Activated CD4-positive, alpha-beta T cell treated with anti-CD3 and anti-CD28 coated beads for 36 hours (primary cell): ENCODE results near the gene ACADS. TPM values are rescaled to one million over a fixed set of nuclear protein-coding genes. Genes with fewer than 3 reads are reported as not detected.

Experiments
- ATAC-seq: fragments of 200-7000 bp; cut with Tn5 transposase; one replicate; pipeline ENCODE4 v1.10.0; 2021; ENCODE audit warnings: mild to moderate bottlenecking, moderate library complexity
- CTCF ChIA-PET: fragments of 350-600 bp; sonication (Branson Sonifier 250); formaldehyde crosslinking; loops from one replicate; lab custom pipeline; 2021; ENCODE audit warnings: antibody characterized with exemption; lab: Charles Lee
- POLR2A ChIA-PET: fragments of 350-600 bp; sonication (Branson Sonifier 250); formaldehyde crosslinking; loops from one replicate; lab custom pipeline; 2021; ENCODE audit warnings: antibody characterized with exemption, inconsistent platforms; lab: Charles Lee
- DNase-seq: peaks from one replicate; pipeline ENCODE4 v3.0.0-alpha.2; 2020
- H3K27ac Mint-ChIP-seq: one replicate; pipeline ENCODE4 v1.8.0; 2021; ENCODE audit warnings: mixed read lengths
- H3K27me3 Mint-ChIP-seq: one replicate; pipeline ENCODE4 v1.8.0; 2021; ENCODE audit warnings: mixed read lengths
- H3K36me3 Mint-ChIP-seq: one replicate; pipeline ENCODE4 v1.8.0; 2021; ENCODE audit warnings: low read depth, mixed read lengths
- H3K4me1 Mint-ChIP-seq: one replicate; pipeline ENCODE4 v1.8.0; 2021; ENCODE audit warnings: mixed read lengths
- H3K4me3 Mint-ChIP-seq: one replicate; pipeline ENCODE4 v1.8.0; 2021; ENCODE audit warnings: mild to moderate bottlenecking, moderate library complexity, mixed read lengths
- H3K9me3 Mint-ChIP-seq: one replicate; pipeline ENCODE4 v1.8.0; 2021; ENCODE audit warnings: low read depth, mixed read lengths
- intact Hi-C, 2 experiments: fragments of 100-400 bp; cut with DNase I in 1 of 2; cut with micrococcal nuclease in 1 of 2; formaldehyde crosslinking; loops; one replicate each; pipeline versions ENCODE4 v1.14.2 to v1.15.1; 2022 to 2024; cut with DNase I, micrococcal nuclease
- total RNA-seq, 2 experiments: library from RNA; stranded (reverse); gene quantifications; one replicate each; pipeline ENCODE4 v1.2.3, GENCODE V29; 2021

The ACADS gene
- total RNA-seq, 2 experiments from 2014 or later = 10.1 to 17.4 TPM

- peaks cover 9% of the 10 kb centered on the region for H3K4me1 Mint-ChIP-seq
- H3K27me3 Mint-ChIP-seq = no peaks in the 10 kb centered on the region
- no peak overlapping the region for H3K4me3 Mint-ChIP-seq
- intact Hi-C loops = no loop called here
- CTCF ChIA-PET = no interaction called here
- ATAC-seq (no peak), DNase-seq (no peak)
- no peak overlapping the region for H3K27ac Mint-ChIP-seq
- no peaks in the 10 kb centered on the region for H3K36me3 Mint-ChIP-seq
- POLR2A ChIA-PET = no interaction called here
- peaks cover 5% of the 10 kb centered on the region for H3K9me3 Mint-ChIP-seq
Observed at GRCh38 chr12:120755269-120755668, 29.6 kb downstream of the ACADS start.

GRCh38 chr12:120757226-120757742, 31.7 kb downstream of the ACADS start:
- DNase-seq (no peak), ATAC-seq (no peak)
- POLR2A ChIA-PET = interaction anchor here (0.6 kb wide), 1 partner anchor 131 kb away, joined by 3 read pairs; no protein-coding TSS in a partner anchor
- H3K27me3 Mint-ChIP-seq = no peaks in the 10 kb centered on the region
- H3K27ac Mint-ChIP-seq = no peak overlapping the region
- CTCF ChIA-PET = no interaction called here
- H3K36me3 Mint-ChIP-seq = peaks cover 4% of the 10 kb centered on the region
- intact Hi-C loops = no loop called here
- peaks cover 21% of the 10 kb centered on the region for H3K4me1 Mint-ChIP-seq
- peaks cover 5% of the 10 kb centered on the region for H3K9me3 Mint-ChIP-seq
- no peak overlapping the region for H3K4me3 Mint-ChIP-seq

GRCh38 chr12:120757949-120758348, 32.3 kb downstream of the ACADS start:
- Mint-ChIP-seq H3K27me3 (no peaks in the 10 kb centered on the region), H3K4me1 (peaks cover 22% of the 10 kb centered on the region), H3K9me3 (peaks cover 5% of the 10 kb centered on the region), H3K4me3 (no peak overlapping the region), H3K36me3 (peaks cover 7% of the 10 kb centered on the region), H3K27ac (no peak overlapping the region)
- ATAC-seq = no peak
- ChIA-PET CTCF (no interaction called here), POLR2A (interaction anchor here (0.7 kb wide), 1 partner anchor 179 kb away, joined by 6 read pairs; no protein-coding TSS in a partner anchor)
- intact Hi-C loops = no loop called here
- no peak for DNase-seq

DNA sequence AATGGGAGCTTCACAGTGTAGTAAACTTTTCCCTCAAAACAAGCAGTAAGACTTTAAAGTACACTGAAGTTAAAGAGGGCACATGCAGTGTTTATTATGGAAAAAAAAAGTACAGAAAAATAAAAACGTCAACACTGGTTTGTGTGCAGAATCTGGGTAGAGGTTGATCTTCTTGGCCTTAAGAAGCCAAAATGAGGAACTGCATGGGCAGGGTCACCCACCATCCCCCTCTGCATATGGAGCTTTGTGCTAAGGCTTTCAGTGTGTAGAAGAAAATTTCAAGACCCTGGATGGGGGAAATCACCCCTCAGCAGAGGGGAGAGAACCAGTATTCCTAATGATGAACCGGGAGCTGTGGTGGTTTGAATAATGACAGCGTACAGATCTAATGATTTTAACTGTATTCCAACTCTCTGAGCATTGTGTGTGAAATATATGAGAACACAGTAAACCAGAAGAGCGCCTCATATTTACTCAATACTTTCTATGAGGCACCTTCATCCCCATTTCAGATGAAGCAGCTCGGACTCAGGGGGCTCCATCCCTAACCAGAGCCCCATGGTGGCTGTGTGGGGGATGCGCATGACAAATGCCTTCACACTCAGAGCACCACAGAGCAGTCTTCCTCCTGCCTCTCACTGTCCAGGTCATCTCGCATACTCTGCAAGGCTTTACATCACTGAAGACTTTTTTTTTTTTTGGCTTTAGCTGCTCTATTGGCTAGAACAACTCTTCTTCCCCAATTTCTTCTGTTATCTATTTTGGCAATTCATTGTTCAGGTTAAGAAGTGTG, 33.4 kb downstream of the ACADS start:
- H3K4me3 Mint-ChIP-seq = no peak overlapping the region
- peaks cover 19% of the 10 kb centered on the region for H3K4me1 Mint-ChIP-seq
- no peak for ATAC-seq
- ChIA-PET CTCF (interaction anchor here (0.8 to 2.2 kb wide), 3 partner anchors 71 to 213 kb away, joined by 3 to 5 read pairs (median 3); no protein-coding TSS in a partner anchor), POLR2A (interaction anchor here (0.7 kb wide), 1 partner anchor 180 kb away, joined by 6 read pairs; no protein-coding TSS in a partner anchor)
- no peaks in the 10 kb centered on the region for H3K27me3 Mint-ChIP-seq
- no peak for DNase-seq
- H3K27ac Mint-ChIP-seq = no peak overlapping the region
- intact Hi-C loops = no loop called here
- peaks cover 8% of the 10 kb centered on the region for H3K36me3 Mint-ChIP-seq
- peaks cover 5% of the 10 kb centered on the region for H3K9me3 Mint-ChIP-seq

DNA sequence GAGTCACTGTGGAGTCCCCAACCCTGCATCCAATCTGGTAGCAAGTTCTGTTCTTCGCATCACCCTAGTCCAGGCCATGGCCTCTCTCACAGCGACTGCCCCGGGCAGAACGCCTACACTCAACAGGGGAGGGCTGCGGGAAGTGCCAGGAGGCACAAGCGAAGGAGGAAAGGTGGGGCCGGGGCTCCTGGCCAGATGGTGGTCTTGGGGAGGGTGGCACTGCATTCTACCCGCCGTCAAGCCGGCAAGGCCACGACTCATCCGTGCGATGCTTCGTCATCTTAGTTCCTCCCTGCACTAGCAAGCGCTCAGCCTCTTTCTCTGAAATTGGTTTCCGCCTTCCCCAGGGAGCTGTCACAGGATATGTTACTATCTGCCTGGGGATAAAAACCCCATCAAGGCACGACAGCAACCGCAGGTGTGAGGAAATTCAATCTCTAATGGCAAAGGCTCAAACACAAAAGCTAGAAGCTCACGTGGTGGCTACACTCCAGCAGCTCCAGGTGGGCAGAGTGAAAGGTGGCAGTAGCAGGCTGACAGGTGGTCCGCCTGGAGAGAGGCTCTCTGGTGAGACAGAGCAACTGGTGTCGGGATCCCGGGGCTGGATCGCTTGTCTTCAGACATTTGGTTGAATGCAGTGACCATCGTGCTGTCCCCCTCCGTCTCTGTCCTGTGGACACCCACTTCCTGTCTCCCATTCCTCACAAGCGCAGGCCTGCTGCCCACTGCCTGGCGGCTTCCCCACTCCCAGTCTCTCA, 34.1 kb downstream of the ACADS start:
- ATAC-seq (no peak), DNase-seq (no peak)
- peaks cover 19% of the 10 kb centered on the region for H3K4me1 Mint-ChIP-seq
- H3K27me3 Mint-ChIP-seq = no peaks in the 10 kb centered on the region
- POLR2A ChIA-PET = no interaction called here
- H3K36me3 Mint-ChIP-seq = peaks cover 14% of the 10 kb centered on the region
- peak overlapping the region; percentile 63 for H3K27ac Mint-ChIP-seq
- H3K9me3 Mint-ChIP-seq = peaks cover 5% of the 10 kb centered on the region
- no peak overlapping the region for H3K4me3 Mint-ChIP-seq
- CTCF ChIA-PET = interaction anchor here (0.8 to 2.2 kb wide), 3 partner anchors 72 to 212 kb away, joined by 3 to 5 read pairs (median 3); no protein-coding TSS in a partner anchor
- intact Hi-C loops = no loop called here

GRCh38 chr12:120760349-120761254, 35.0 kb downstream of the ACADS start:
- ChIA-PET CTCF (interaction anchor here (2.2 kb wide), 1 partner anchor 199 kb away, joined by 5 read pairs; no protein-coding TSS in a partner anchor), POLR2A (no interaction called here)
- Mint-ChIP-seq H3K4me1 (peaks cover 19% of the 10 kb centered on the region), H3K27me3 (no peaks in the 10 kb centered on the region), H3K9me3 (no peaks in the 10 kb centered on the region), H3K4me3 (no peak overlapping the region), H3K27ac (peak overlapping the region; percentile 76), H3K36me3 (peaks cover 14% of the 10 kb centered on the region)
- peak; percentile 59 for ATAC-seq
- DNase-seq = peak; percentile 44
- intact Hi-C loops = no loop called here

- DNase-seq = no peak
- Mint-ChIP-seq H3K4me3 (no peak overlapping the region), H3K27me3 (no peaks in the 10 kb centered on the region), H3K27ac (no peak overlapping the region), H3K36me3 (peaks cover 20% of the 10 kb centered on the region), H3K4me1 (peaks cover 19% of the 10 kb centered on the region), H3K9me3 (no peaks in the 10 kb centered on the region)
- ATAC-seq = no peak
- intact Hi-C loops = no loop called here
- ChIA-PET CTCF (interaction anchor here (1.2 to 1.6 kb wide), 2 partner anchors 11 to 90 kb away, joined by 5 read pairs; no protein-coding TSS in a partner anchor), POLR2A (interaction anchor here (0.6 kb wide), 1 partner anchor 73 kb away, joined by 3 read pairs; no protein-coding TSS in a partner anchor)
Observed at GRCh38 chr12:120761519-120761934, 35.9 kb downstream of the ACADS start.

DNA sequence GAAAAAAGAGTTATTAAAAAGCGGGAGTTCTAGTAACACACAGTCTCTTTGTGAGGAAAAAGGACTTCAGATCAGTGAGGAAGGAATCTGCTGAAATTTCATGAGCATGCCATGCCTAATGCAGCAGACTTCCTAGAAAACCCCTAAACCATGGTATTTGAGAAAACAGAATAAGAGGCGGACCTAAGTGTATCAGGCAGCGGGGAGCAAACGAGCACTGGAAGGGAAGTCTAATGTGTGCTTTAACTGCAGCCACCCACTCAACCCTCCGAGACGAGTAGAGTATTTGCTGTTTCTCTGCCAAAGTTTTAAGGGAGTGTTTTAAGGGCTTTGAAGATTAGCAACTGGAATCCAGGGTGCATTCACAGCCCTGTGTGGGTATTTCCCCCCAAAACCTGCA, 36.5 kb downstream of the ACADS start:
- ChIA-PET CTCF (interaction anchor here (1.2 to 1.6 kb wide), 2 partner anchors 11 to 89 kb away, joined by 5 read pairs; no protein-coding TSS in a partner anchor), POLR2A (interaction anchor here (0.6 kb wide), 1 partner anchor 73 kb away, joined by 3 read pairs; no protein-coding TSS in a partner anchor)
- H3K9me3 Mint-ChIP-seq = no peaks in the 10 kb centered on the region
- intact Hi-C loops = no loop called here
- ATAC-seq = no peak
- H3K4me1 Mint-ChIP-seq = peaks cover 19% of the 10 kb centered on the region
- H3K36me3 Mint-ChIP-seq = peaks cover 24% of the 10 kb centered on the region
- H3K27ac Mint-ChIP-seq = no peak overlapping the region
- no peaks in the 10 kb centered on the region for H3K27me3 Mint-ChIP-seq
- DNase-seq = no peak
- no peak overlapping the region for H3K4me3 Mint-ChIP-seq

DNA sequence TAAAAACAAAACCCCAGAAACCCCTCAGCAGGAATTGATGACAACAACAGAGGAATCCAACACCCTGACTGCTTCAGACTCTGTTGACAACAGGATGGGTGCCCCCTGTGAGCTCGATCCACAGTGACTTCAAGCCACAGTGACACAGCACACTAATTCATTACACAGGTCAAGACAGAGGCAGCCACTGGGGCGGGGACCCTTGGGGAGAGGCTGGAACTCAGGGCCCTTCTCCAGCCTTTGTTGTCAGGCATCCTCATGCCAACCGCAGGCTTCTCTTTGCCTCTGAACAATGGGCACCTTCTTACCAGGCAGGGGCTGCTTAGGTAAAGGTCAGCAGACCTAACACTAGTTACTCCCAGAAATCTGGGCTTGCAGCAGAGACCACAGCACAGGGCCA, 37.6 kb downstream of the ACADS start:
- H3K9me3 Mint-ChIP-seq = no peaks in the 10 kb centered on the region
- CTCF ChIA-PET = interaction anchor here (0.8 kb wide), 1 partner anchor 181 kb away, joined by 3 read pairs; no protein-coding TSS in a partner anchor
- intact Hi-C loops = no loop called here
- ATAC-seq (no peak), DNase-seq (no peak)
- H3K27me3 Mint-ChIP-seq = no peaks in the 10 kb centered on the region
- H3K36me3 Mint-ChIP-seq = peaks cover 28% of the 10 kb centered on the region
- H3K4me3 Mint-ChIP-seq = no peak overlapping the region
- peaks cover 19% of the 10 kb centered on the region for H3K4me1 Mint-ChIP-seq
- peak overlapping the region; percentile 51 for H3K27ac Mint-ChIP-seq
- POLR2A ChIA-PET = no interaction called here

DNA sequence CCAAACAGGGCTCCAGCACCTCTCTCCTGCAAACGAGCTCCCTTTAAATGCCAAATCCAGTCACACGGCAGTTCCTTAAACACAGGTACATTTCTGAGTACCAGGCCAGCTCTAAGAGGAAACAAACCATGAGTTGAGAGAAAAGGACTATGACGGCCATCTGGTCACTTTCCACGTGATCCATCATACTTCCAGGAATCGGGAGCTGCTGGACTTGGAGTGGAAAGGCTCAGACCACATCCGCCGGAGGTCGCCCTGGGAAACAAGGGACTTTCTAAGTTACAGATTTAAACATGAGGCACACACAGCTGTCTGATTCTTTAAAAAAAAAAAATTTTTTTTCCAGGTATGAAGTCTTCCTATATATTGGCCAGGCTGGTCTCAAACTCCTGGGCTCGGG, 39.2 kb downstream of the ACADS start:
- Mint-ChIP-seq H3K27me3 (no peaks in the 10 kb centered on the region), H3K4me3 (no peak overlapping the region), H3K9me3 (no peaks in the 10 kb centered on the region), H3K4me1 (peaks cover 16% of the 10 kb centered on the region), H3K27ac (no peak overlapping the region), H3K36me3 (peaks cover 32% of the 10 kb centered on the region)
- CTCF ChIA-PET = interaction anchor here (1.4 kb wide), 1 partner anchor 92 kb away, joined by 3 read pairs; no protein-coding TSS in a partner anchor
- intact Hi-C loops = no loop called here
- ATAC-seq (no peak), DNase-seq (no peak)
- POLR2A ChIA-PET = interaction anchor here (0.5 to 0.8 kb wide), 2 partner anchors 35 to 269 kb away, joined by 4 to 14 read pairs; partner anchors contain the start of gene DYNLL1
